Neural cell (in vitro differentiated cells): Measurements from ENCODE around the gene TMEM247. TPM values are rescaled to one million over a fixed set of nuclear protein-coding genes. Genes with fewer than 3 reads are reported as not detected.
A peak's percentile ranks its signal among the peaks of the same experiment; 100 is the strongest.

ENCODE experiments used
- H2AFZ ChIP-seq: fragments of 200-600, 300-800 bp; sonication (generic), shearing (Covaris generic); 2 replicates; pipeline ENCODE4 v1.6.0; 2014; ENCODE audit warnings: low read depth, mild to moderate bottlenecking, antibody characterized with exemption, low read length, moderate library complexity
- H3F3A ChIP-seq: fragments of 200-600 bp; shearing (Covaris generic); 2 replicates; pipeline ENCODE4 v1.6.1; 2016; ENCODE audit warnings: mild to moderate bottlenecking, moderate library complexity, mixed read lengths, antibody characterized with exemption, low read length; ENCODE audit not compliant: insufficient read depth, poor library complexity, severe bottlenecking
- H3K27ac ChIP-seq: fragments of 200-600, 300-800 bp; sonication (generic), shearing (Covaris generic); 2 replicates; pipeline ENCODE4 v1.5.1; 2014; ENCODE audit warnings: mild to moderate bottlenecking, low read length, moderate library complexity
- H3K27me3 ChIP-seq: fragments of 300-800, 200-600 bp; sonication (generic), shearing (Covaris generic); 2 replicates; pipeline ENCODE4 v1.6.0; 2014; ENCODE audit warnings: mild to moderate bottlenecking, low read depth, low read length, moderate library complexity; ENCODE audit not compliant: insufficient read depth
- H3K36me3 ChIP-seq: fragments of 300-800, 200-600 bp; sonication (generic), shearing (Covaris generic); 2 replicates; pipeline ENCODE4 v1.5.1; 2014; ENCODE audit warnings: mild to moderate bottlenecking, antibody characterized with exemption, low read length, moderate library complexity; ENCODE audit not compliant: insufficient read depth
- H3K4me2 ChIP-seq: fragments of 300-800, 200-600 bp; sonication (generic), shearing (Covaris generic); 2 replicates; pipeline ENCODE4 v1.6.0; 2014; ENCODE audit warnings: mild to moderate bottlenecking, low read length
- H3K4me3 ChIP-seq: fragments of 300-800, 200-600 bp; sonication (generic), shearing (Covaris generic); 2 replicates; pipeline ENCODE4 v1.5.1; 2014; ENCODE audit warnings: mild to moderate bottlenecking, low read length, moderate library complexity
- H3K79me2 ChIP-seq: fragments of 200-600 bp; shearing (Covaris generic); replicated peaks from 2 replicates; pipeline ENCODE4 v1.6.0; 2014; ENCODE audit warnings: mild to moderate bottlenecking, low read length, moderate library complexity; ENCODE audit not compliant: insufficient read depth
- H3K9ac ChIP-seq: fragments of 300-800, 200-600 bp; sonication (generic), shearing (Covaris generic); 2 replicates; pipeline ENCODE4 v1.6.1; 2016; ENCODE audit warnings: mild to moderate bottlenecking, low read length, mixed read lengths
- H3K9me2 ChIP-seq: fragments of 200-600 bp; shearing (Covaris generic); 2 replicates; pipeline ENCODE4 v1.6.1; 2016; ENCODE audit warnings: mild to moderate bottlenecking, low read length, mixed read lengths; ENCODE audit not compliant: insufficient read depth
- H3K9me3 ChIP-seq: fragments of 200-600, 300-800 bp; sonication (generic), shearing (Covaris generic); 2 replicates; pipeline ENCODE4 v1.6.1; 2016; ENCODE audit warnings: mild to moderate bottlenecking, mixed run types, low read length, moderate library complexity, mixed read lengths
- H4K20me1 ChIP-seq: fragments of 200-600 bp; shearing (Covaris generic); 2 replicates; pipeline ENCODE4 v1.6.1; 2016; ENCODE audit warnings: mild to moderate bottlenecking, mixed run types; ENCODE audit not compliant: insufficient read depth
- EP300 ChIP-seq: fragments of 450-650 bp; conservative IDR thresholded peaks from 2 replicates; pipeline ENCODE4 v1.6.1; 2014; ENCODE audit warnings: antibody characterized with exemption, mild to moderate bottlenecking, moderate library complexity; ENCODE audit not compliant: poor library complexity, severe bottlenecking
- EZH2 ChIP-seq: fragments of 200-600, 300-800 bp; shearing (Covaris generic), sonication (generic); IDR thresholded peaks from 2 replicates; pipeline ENCODE4 v1.6.1; 2014; ENCODE audit warnings: antibody characterized with exemption, low read length, borderline replicate concordance, mild to moderate bottlenecking; ENCODE audit not compliant: insufficient read depth, poor library complexity, severe bottlenecking
- MXI1 ChIP-seq: fragments of 450-650 bp; conservative IDR thresholded peaks from 2 replicates; pipeline ENCODE4 v1.6.1; 2014; ENCODE audit warnings: antibody characterized with exemption, mild to moderate bottlenecking; ENCODE audit not compliant: poor library complexity, severe bottlenecking
- POLR2AphosphoS5 ChIP-seq: IDR thresholded peaks from 2 replicates; pipeline ENCODE4 v1.6.1; 2012
- RAD21 ChIP-seq: fragments of 450-650 bp; conservative IDR thresholded peaks from 2 replicates; pipeline ENCODE4 v1.6.1; 2014; ENCODE audit warnings: antibody characterized with exemption, mild to moderate bottlenecking, moderate library complexity
- SMC3 ChIP-seq: fragments of 450-650 bp; conservative IDR thresholded peaks from 2 replicates; pipeline ENCODE4 v1.6.1; 2014; ENCODE audit warnings: antibody characterized with exemption, mild to moderate bottlenecking, moderate library complexity; ENCODE audit not compliant: poor library complexity
- TAF1 ChIP-seq: IDR thresholded peaks from 2 replicates; pipeline ENCODE4 v1.6.1; 2012; ENCODE audit warnings: low read depth
- polyA plus RNA-seq: library from polyadenylated mRNA; depleted of rRNA; stranded (reverse); fragments of >200 nt; gene quantifications from 2 replicates; pipeline ENCODE4 v1.2.3, GENCODE V29; 2014
- TF ChIP-seq, protein P1 (sequence below): IDR thresholded peaks from 2 replicates; pipeline ENCODE4 v1.6.1; 2012; ENCODE audit warnings: borderline replicate concordance
- TF ChIP-seq, protein P2 (sequence below): fragments of 450-650 bp; IDR thresholded peaks from 2 replicates; pipeline ENCODE4 v1.5.1; 2014; ENCODE audit warnings: antibody characterized with exemption, mild to moderate bottlenecking, moderate library complexity; ENCODE audit not compliant: poor library complexity, severe bottlenecking

The TMEM247 gene
- polyA plus RNA-seq, 1 donor from 2014 or later, result not detected

DNA sequence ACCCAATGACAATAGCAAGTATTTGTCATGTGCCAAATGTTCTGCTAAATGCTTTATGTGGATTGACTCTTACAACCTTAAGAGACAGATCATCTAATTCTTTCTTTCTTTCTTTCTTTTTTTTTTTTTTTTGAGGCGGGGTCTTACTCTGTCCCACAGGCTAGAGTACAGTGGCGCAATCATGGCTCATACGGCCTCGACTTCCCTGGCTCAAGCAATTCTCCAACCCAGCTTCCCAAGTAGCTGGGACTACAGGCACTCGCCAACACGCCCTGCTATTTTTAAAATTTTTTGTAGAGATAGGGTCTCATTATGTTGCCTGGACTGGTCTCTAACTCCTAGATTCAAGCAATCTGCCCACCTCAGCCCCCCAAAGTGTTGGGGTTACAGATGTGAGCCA, 21.4 kb downstream of the TMEM247 start:
- Histone ChIP-seq H3K79me2 (no peaks in the 10 kb centered on the region), H2AFZ (peak overlapping the region; percentile 65), H3K27ac (peak overlapping the region; percentile 82), H3K9me3 (no peaks in the 10 kb centered on the region), H4K20me1 (no peaks in the 10 kb centered on the region), H3F3A (peaks cover 2% of the 10 kb centered on the region), H3K4me2 (peak overlapping the region; percentile 66), H3K4me3 (peak overlapping the region; percentile 71), H3K27me3 (no peaks in the 10 kb centered on the region), H3K36me3 (no peaks in the 10 kb centered on the region), H3K9ac (peak overlapping the region; percentile 79), H3K9me2 (no peaks in the 10 kb centered on the region)
- TF ChIP-seq TAF1 (no peak), RAD21 (no peak), EZH2 (no peak), POLR2AphosphoS5 (no peak), EP300 (no peak), MXI1 (no peak), SMC3 (no peak)
- TF ChIP-seq, protein P1, sequence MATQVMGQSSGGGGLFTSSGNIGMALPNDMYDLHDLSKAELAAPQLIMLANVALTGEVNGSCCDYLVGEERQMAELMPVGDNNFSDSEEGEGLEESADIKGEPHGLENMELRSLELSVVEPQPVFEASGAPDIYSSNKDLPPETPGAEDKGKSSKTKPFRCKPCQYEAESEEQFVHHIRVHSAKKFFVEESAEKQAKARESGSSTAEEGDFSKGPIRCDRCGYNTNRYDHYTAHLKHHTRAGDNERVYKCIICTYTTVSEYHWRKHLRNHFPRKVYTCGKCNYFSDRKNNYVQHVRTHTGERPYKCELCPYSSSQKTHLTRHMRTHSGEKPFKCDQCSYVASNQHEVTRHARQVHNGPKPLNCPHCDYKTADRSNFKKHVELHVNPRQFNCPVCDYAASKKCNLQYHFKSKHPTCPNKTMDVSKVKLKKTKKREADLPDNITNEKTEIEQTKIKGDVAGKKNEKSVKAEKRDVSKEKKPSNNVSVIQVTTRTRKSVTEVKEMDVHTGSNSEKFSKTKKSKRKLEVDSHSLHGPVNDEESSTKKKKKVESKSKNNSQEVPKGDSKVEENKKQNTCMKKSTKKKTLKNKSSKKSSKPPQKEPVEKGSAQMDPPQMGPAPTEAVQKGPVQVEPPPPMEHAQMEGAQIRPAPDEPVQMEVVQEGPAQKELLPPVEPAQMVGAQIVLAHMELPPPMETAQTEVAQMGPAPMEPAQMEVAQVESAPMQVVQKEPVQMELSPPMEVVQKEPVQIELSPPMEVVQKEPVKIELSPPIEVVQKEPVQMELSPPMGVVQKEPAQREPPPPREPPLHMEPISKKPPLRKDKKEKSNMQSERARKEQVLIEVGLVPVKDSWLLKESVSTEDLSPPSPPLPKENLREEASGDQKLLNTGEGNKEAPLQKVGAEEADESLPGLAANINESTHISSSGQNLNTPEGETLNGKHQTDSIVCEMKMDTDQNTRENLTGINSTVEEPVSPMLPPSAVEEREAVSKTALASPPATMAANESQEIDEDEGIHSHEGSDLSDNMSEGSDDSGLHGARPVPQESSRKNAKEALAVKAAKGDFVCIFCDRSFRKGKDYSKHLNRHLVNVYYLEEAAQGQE, result no peak
- TF ChIP-seq, protein P2, sequence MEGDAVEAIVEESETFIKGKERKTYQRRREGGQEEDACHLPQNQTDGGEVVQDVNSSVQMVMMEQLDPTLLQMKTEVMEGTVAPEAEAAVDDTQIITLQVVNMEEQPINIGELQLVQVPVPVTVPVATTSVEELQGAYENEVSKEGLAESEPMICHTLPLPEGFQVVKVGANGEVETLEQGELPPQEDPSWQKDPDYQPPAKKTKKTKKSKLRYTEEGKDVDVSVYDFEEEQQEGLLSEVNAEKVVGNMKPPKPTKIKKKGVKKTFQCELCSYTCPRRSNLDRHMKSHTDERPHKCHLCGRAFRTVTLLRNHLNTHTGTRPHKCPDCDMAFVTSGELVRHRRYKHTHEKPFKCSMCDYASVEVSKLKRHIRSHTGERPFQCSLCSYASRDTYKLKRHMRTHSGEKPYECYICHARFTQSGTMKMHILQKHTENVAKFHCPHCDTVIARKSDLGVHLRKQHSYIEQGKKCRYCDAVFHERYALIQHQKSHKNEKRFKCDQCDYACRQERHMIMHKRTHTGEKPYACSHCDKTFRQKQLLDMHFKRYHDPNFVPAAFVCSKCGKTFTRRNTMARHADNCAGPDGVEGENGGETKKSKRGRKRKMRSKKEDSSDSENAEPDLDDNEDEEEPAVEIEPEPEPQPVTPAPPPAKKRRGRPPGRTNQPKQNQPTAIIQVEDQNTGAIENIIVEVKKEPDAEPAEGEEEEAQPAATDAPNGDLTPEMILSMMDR, result no peak

DNA sequence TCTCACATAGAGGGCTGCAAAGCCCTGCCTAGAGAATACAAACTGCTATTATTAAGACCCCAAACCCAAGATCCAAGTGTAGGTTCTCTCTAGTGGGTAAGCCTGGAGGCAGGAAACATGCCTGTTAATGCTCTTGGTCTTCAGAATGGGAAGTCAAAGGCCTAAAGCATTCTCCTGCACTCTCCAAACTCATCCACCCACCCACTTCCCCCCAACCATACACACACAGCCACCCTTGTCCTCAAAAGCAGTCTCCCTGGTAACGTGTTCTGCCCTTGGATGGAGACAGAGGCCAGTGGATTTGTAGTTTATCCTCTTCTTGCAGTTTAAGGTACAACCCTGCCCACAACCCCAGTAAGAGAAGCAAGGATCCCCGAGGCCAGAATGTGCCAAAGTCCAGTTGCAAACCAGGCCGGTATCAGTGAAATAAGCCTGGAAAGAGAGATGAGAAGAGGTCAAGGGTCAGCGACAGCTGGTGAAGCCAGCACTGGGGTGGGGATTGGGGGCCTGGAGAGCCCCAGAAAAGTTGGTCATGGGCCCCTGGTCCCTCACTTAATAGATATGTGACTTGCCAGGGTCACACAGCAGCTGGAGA, 23.0 kb downstream of the TMEM247 start:
- TF ChIP-seq EP300 (no peak), RAD21 (no peak), POLR2AphosphoS5 (no peak), TAF1 (no peak)
- Histone ChIP-seq H3K79me2 (no peaks in the 10 kb centered on the region), H3K4me3 (no peak overlapping the region), H3K27ac (no peak overlapping the region), H3K27me3 (no peaks in the 10 kb centered on the region), H2AFZ (no peak overlapping the region), H3K9ac (no peak overlapping the region), H3K4me2 (no peak overlapping the region), H3K9me3 (no peaks in the 10 kb centered on the region), H3K9me2 (no peaks in the 10 kb centered on the region), H3K36me3 (no peaks in the 10 kb centered on the region), H4K20me1 (no peaks in the 10 kb centered on the region), H3F3A (peaks cover 2% of the 10 kb centered on the region)
